Activated naive CD8-positive, alpha-beta T cell treated with anti-CD3 and anti-CD28 coated beads for 36 hours (primary cell): ENCODE measurements around the gene ZMYM3. TPM values are rescaled to one million over a fixed set of nuclear protein-coding genes. Genes with fewer than 3 reads are reported as not detected.

Source experiments
- DNase-seq: peaks from one replicate; pipeline ENCODE4 v3.0.0; 2021
- H3K27ac Mint-ChIP-seq: one replicate; pipeline ENCODE4 v1.8.0; 2022; ENCODE audit warnings: mild to moderate bottlenecking, moderate library complexity, mixed read lengths
- H3K27me3 Mint-ChIP-seq: one replicate; pipeline ENCODE4 v1.8.0; 2022; ENCODE audit warnings: mild to moderate bottlenecking, mixed read lengths
- H3K36me3 Mint-ChIP-seq: one replicate; pipeline ENCODE4 v1.8.0; 2021; ENCODE audit warnings: mild to moderate bottlenecking, mixed read lengths
- H3K4me1 Mint-ChIP-seq: one replicate; pipeline ENCODE4 v1.8.0; 2021; ENCODE audit warnings: mixed read lengths
- H3K4me3 Mint-ChIP-seq: one replicate; pipeline ENCODE4 v1.8.0; 2022; ENCODE audit warnings: mild to moderate bottlenecking, moderate library complexity, mixed read lengths
- H3K9me3 Mint-ChIP-seq: one replicate; pipeline ENCODE4 v1.8.0; 2022; ENCODE audit warnings: mixed read lengths
- total RNA-seq, 2 experiments: library from RNA; stranded (reverse); gene quantifications; one replicate each; pipeline ENCODE4 v1.2.3, GENCODE V29; 2021

The ZMYM3 gene
- total RNA-seq, 2 experiments from 2014 or later, result 22.9 to 25.1 TPM

DNA sequence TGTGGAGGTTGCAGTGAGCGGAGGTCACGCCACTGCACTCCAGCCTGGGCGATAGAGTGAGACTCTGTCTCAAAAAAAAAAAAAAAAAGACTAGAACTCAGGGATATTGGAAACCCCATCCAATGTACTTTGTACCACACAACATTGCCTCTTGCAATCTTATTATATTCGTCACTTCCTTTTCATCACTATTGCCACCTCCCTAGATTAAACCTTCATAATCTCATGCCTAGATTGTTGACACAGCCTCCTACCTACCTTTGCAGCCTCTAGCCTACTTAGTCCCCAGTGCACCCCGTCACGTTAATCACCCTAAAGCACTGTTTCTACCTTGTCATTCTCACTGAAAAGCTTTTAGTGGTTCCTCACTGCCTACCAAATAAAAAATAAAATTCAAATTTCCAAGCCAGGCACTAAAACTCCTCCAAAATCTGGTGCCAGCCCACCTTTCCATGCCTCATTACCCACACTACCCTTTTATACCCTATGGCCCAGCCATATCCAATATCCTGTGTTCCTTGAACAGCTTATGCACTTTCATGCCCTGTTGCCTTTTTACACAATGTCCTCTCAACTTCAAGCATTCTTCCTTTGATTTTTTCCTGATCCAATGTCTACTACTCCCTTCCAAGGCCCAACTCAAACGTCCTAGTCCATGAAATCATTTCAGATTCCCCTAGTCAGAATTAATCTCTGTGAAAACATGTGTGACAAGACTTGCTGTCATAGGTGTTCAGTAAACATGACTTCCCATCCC lies 54.5 kb downstream of the ZMYM3 start:
- no peak for DNase-seq
- H3K27me3 Mint-ChIP-seq, result no peaks in the 10 kb centered on the region
- H3K36me3 Mint-ChIP-seq, result peaks cover 9% of the 10 kb centered on the region
- H3K4me1 Mint-ChIP-seq, result peaks cover 15% of the 10 kb centered on the region
- no peak overlapping the region for H3K4me3 Mint-ChIP-seq
- H3K9me3 Mint-ChIP-seq, result no peaks in the 10 kb centered on the region
- H3K27ac Mint-ChIP-seq, result no peak overlapping the region

DNA sequence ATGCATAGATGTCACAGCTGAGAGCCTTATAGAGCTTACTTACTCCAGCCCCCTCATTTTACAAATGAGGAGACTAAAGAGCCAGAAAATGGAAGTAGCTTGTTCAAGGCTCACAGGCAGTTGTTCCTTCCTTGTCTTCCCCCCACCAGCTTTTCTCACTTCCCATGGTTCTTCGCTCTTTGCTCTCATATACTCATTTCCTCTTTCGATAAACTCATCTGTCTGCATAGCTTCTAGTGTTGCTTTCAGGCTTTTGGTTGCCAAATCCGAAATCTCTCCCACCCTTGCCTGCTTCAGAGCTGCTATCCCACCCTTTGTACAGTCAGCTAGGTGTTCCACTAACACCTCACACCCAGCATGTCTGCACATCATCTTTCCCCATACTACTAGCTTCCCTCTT lies 55.9 kb downstream of the ZMYM3 start:
- peak overlapping the region; percentile 93 for H3K4me3 Mint-ChIP-seq
- DNase-seq, result no peak
- H3K27me3 Mint-ChIP-seq, result no peaks in the 10 kb centered on the region
- H3K27ac Mint-ChIP-seq, result peak overlapping the region; percentile 95
- H3K4me1 Mint-ChIP-seq, result peaks cover 15% of the 10 kb centered on the region
- no peaks in the 10 kb centered on the region for H3K9me3 Mint-ChIP-seq
- H3K36me3 Mint-ChIP-seq, result peaks cover 9% of the 10 kb centered on the region

DNA sequence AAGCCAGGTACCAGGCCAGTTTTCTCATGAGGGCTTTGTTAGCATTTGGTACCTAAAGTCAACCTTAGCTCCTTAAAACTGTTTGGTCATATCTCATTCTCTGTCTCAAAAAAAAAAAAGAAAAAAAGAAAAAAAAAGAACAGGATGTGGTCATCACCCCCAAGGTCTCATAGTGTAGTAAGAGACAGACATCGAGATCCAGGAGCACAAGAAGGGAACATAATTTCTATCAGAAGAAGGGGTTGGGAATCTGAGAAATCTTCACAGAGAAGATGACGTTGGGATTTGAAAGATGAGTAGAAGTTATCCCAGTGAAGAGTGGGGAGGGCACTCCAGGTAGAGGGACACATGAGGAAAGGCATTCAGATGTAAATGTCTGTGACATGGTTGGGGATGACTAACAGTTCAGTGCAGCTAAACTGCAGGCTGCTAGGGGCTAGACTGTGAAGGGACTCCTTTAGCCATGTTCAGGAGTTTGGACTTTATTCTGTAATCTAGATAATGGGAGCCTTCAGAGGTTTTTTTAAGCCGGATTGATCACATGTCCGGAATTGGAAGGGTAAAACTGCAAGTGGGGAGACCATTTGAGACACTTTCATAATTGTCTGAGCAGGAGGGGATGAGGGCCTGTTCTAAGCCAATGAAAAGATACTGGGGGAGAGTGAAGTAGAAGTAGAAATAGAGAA lies 57.8 kb downstream of the ZMYM3 start:
- Mint-ChIP-seq H3K27ac (peak overlapping the region; percentile 93), H3K36me3 (peaks cover 9% of the 10 kb centered on the region), H3K4me1 (peaks cover 24% of the 10 kb centered on the region), H3K27me3 (no peaks in the 10 kb centered on the region), H3K9me3 (no peaks in the 10 kb centered on the region), H3K4me3 (peak overlapping the region; percentile 92)
- no peak for DNase-seq

DNA sequence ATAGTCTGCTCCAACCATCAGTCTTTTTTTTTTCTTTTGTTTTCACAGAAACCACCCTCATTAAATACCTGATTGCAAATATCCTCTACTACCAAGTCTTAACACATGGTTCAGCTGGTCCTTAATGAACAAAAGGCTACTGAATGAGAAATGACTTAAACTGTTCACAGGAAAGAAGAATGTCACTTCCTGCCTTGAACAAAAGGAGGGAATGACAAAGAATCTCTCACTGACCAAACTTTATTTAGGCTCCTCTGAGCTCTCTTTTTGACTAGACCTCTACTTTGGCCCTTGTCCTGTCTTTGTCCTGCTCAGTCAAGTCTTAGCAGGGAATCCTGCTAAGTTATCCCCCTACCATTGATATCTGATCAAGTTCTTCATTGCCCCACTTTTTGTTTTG lies 62.7 kb downstream of the ZMYM3 start:
- no peak overlapping the region for H3K4me3 Mint-ChIP-seq
- H3K9me3 Mint-ChIP-seq, result peaks cover 2% of the 10 kb centered on the region
- peaks cover 19% of the 10 kb centered on the region for H3K4me1 Mint-ChIP-seq
- H3K27me3 Mint-ChIP-seq, result no peaks in the 10 kb centered on the region
- DNase-seq, result no peak
- peak overlapping the region; percentile 75 for H3K27ac Mint-ChIP-seq
- H3K36me3 Mint-ChIP-seq, result peaks cover 9% of the 10 kb centered on the region

Other genes with a start within 250 kb of the ZMYM3 start
- 10 to 100 TPM; 44.4 to 44.8 TPM for gene SNX12, start 185.8 kb downstream of the ZMYM3 start, total RNA-seq
- gene FOXO4, start 158.3 kb downstream of the ZMYM3 start, total RNA-seq, result 1 to 10 TPM; 6.0 to 7.8 TPM
- 10 to 100 TPM in 1 of 2 experiments, 1 to 10 TPM in 1; 6.7 to 10.4 TPM for gene CXorf65, start 147.4 kb downstream of the ZMYM3 start, total RNA-seq
- 100 to 1,000 TPM; 231 to 241 TPM for gene IL2RG, start 142.6 kb downstream of the ZMYM3 start, total RNA-seq
- 10 to 100 TPM; 43.4 to 46.4 TPM for gene MED12, start 135.5 kb downstream of the ZMYM3 start, total RNA-seq
- under 1 TPM; 0.41 to 0.58 TPM for gene NLGN3, start 109.3 kb downstream of the ZMYM3 start, total RNA-seq
- not detected for gene GJB1, start 30.9 kb downstream of the ZMYM3 start, total RNA-seq
- 100 to 1,000 TPM; 521 to 536 TPM for gene NONO, start 29.5 kb upstream of the ZMYM3 start, total RNA-seq
- gene ITGB1BP2, start 47.6 kb upstream of the ZMYM3 start, total RNA-seq, result 1 to 10 TPM; 4.9 to 5.6 TPM
- 10 to 100 TPM; 30.5 to 30.7 TPM for gene TAF1, start 112.2 kb upstream of the ZMYM3 start, total RNA-seq